H9 (cell line): ENCODE results near the gene DACH1. TPM values are rescaled to one million over a fixed set of nuclear protein-coding genes. Genes with fewer than 3 reads are reported as not detected.

ENCODE experiments used
- DNase-seq: peaks from one replicate; pipeline ENCODE4 v3.0.0-alpha.2; 2017
- H2AFZ ChIP-seq: one replicate; pipeline ENCODE4 v1.6.1; 2013; ENCODE audit warnings: mild to moderate bottlenecking, low read length, control low read depth, moderate library complexity
- H2AK5ac ChIP-seq: 2 replicates; pipeline ENCODE4 v1.6.1; 2013; ENCODE audit warnings: low read length, control low read depth, mixed read lengths; ENCODE audit not compliant: insufficient read length
- H2BK120ac ChIP-seq: one replicate; pipeline ENCODE4 v1.6.1; 2013; ENCODE audit warnings: low read depth, mild to moderate bottlenecking, low read length, control low read depth, inconsistent platforms; ENCODE audit not compliant: poor library complexity, severe bottlenecking
- H2BK12ac ChIP-seq: 2 replicates; pipeline ENCODE4 v1.6.1; 2013; ENCODE audit warnings: low read length, control low read depth, mixed read lengths, low read depth; ENCODE audit not compliant: insufficient read length
- H2BK15ac ChIP-seq: 2 replicates; pipeline ENCODE4 v1.6.1; 2013; ENCODE audit warnings: low read depth, low read length, control low read depth
- H2BK20ac ChIP-seq: one replicate; pipeline ENCODE4 v1.6.1; 2013; ENCODE audit warnings: low read depth, mild to moderate bottlenecking, low read length, control low read depth, inconsistent platforms; ENCODE audit not compliant: poor library complexity, severe bottlenecking
- H2BK5ac ChIP-seq: 2 replicates; pipeline ENCODE4 v1.6.1; 2013; ENCODE audit warnings: low read length, control low read depth, mixed read lengths; ENCODE audit not compliant: insufficient read length
- H3K14ac ChIP-seq: 2 replicates; pipeline ENCODE4 v1.6.1; 2013; ENCODE audit warnings: low read length, control low read depth; ENCODE audit not compliant: insufficient read depth
- H3K18ac ChIP-seq: 2 replicates; pipeline ENCODE4 v1.6.1; 2013; ENCODE audit warnings: low read depth, mild to moderate bottlenecking, mixed read lengths, low read length, control low read depth; ENCODE audit not compliant: insufficient read length
- H3K23ac ChIP-seq: 2 replicates; pipeline ENCODE4 v1.6.1; 2013; ENCODE audit warnings: low read length, control low read depth, mixed read lengths, low read depth; ENCODE audit not compliant: insufficient read length
- H3K23me2 ChIP-seq: 2 replicates; pipeline ENCODE4 v1.6.1; 2013; ENCODE audit warnings: low read depth, mild to moderate bottlenecking, mixed read lengths, low read length, control low read depth; ENCODE audit not compliant: insufficient read length, poor library complexity, severe bottlenecking
- H3K27ac ChIP-seq: 2 replicates; pipeline ENCODE4 v1.5.1; 2013; ENCODE audit warnings: low read length, control low read depth, mixed read lengths, low read depth; ENCODE audit not compliant: insufficient read length
- H3K27me3 ChIP-seq: 2 replicates; pipeline ENCODE4 v1.6.1; 2013; ENCODE audit warnings: low read length, control low read depth, inconsistent platforms; ENCODE audit not compliant: insufficient read depth
- H3K4ac ChIP-seq: 2 replicates; pipeline ENCODE4 v1.6.1; 2013; ENCODE audit warnings: low read depth, mild to moderate bottlenecking, control low read depth, inconsistent platforms, low read length, moderate library complexity
- H3K4me1 ChIP-seq: 2 replicates; pipeline ENCODE4 v1.6.1; 2013; ENCODE audit warnings: low read length, control low read depth, inconsistent platforms; ENCODE audit not compliant: insufficient read depth
- H3K4me2 ChIP-seq: 2 replicates; pipeline ENCODE4 v1.6.1; 2013; ENCODE audit warnings: low read length, control low read depth, mixed read lengths; ENCODE audit not compliant: insufficient read length, insufficient read depth
- H3K56ac ChIP-seq: 2 replicates; pipeline ENCODE4 v1.6.1; 2013; ENCODE audit warnings: low read depth, mild to moderate bottlenecking, mixed read lengths, low read length, control low read depth; ENCODE audit not compliant: insufficient read length
- H3K79me1 ChIP-seq: 2 replicates; pipeline ENCODE4 v1.6.1; 2013; ENCODE audit warnings: low read depth, mild to moderate bottlenecking, moderate library complexity, low read length, control low read depth, inconsistent platforms; ENCODE audit not compliant: insufficient read depth, poor library complexity, severe bottlenecking
- H3K79me2 ChIP-seq: 2 replicates; pipeline ENCODE4 v1.6.1; 2013; ENCODE audit warnings: low read length, control low read depth, inconsistent platforms; ENCODE audit not compliant: insufficient read depth
- H3K9ac ChIP-seq: 2 replicates; pipeline ENCODE4 v1.6.1; 2013; ENCODE audit warnings: low read length, control low read depth, mixed read lengths; ENCODE audit not compliant: insufficient read length; ENCODE audit errors: extremely low read depth
- H3K9me3 ChIP-seq: one replicate; pipeline ENCODE4 v1.6.1; 2013; ENCODE audit warnings: low read depth, low read length, inconsistent platforms; ENCODE audit not compliant: control insufficient read depth
- H3T11ph ChIP-seq: one replicate; pipeline ENCODE4 v1.6.1; 2013; ENCODE audit warnings: mild to moderate bottlenecking, low read length, control low read depth, inconsistent platforms
- H4K20me1 ChIP-seq: one replicate; pipeline ENCODE4 v1.6.1; 2013; ENCODE audit not compliant: control insufficient read depth, insufficient read length, insufficient read depth
- H4K5ac ChIP-seq: 2 replicates; pipeline ENCODE4 v1.6.1; 2013; ENCODE audit warnings: low read depth, mild to moderate bottlenecking, mixed read lengths, low read length, control low read depth; ENCODE audit not compliant: insufficient read length
- H4K8ac ChIP-seq: replicated peaks from 2 replicates; pipeline ENCODE4 v1.6.1; 2013; ENCODE audit warnings: low read length, control low read depth, mixed read lengths, low read depth; ENCODE audit not compliant: insufficient read length
- H4K91ac ChIP-seq: 2 replicates; pipeline ENCODE4 v1.6.1; 2013; ENCODE audit warnings: low read depth, mild to moderate bottlenecking, moderate library complexity, mixed read lengths, low read length, control low read depth; ENCODE audit not compliant: insufficient read length
- H3K27ac Mint-ChIP-seq, 3 experiments: 2 replicates in 2 of 3; 3 replicates in 1 of 3; pipeline ENCODE4 v1.8.0; 2020 to 2021; ENCODE audit warnings: mixed read lengths in 3 of 3, mild to moderate bottlenecking in 1 of 3, moderate library complexity in 1 of 3
- H3K27me3 Mint-ChIP-seq: 2 replicates; pipeline ENCODE4 v1.8.0; 2021; ENCODE audit warnings: low read depth, mild to moderate bottlenecking, moderate library complexity, mixed read lengths
- H3K36me3 Mint-ChIP-seq, 3 experiments: 2 replicates in 2 of 3; 3 replicates in 1 of 3; pipeline ENCODE4 v1.8.0; 2020 to 2021; ENCODE audit warnings: low read depth in 3 of 3, mixed read lengths in 3 of 3; ENCODE audit not compliant: insufficient read depth in 1 of 3
- H3K4me1 Mint-ChIP-seq, 2 experiments: 2 replicates each; pipeline ENCODE4 v1.8.0; 2020; ENCODE audit warnings: mixed read lengths in 2 of 2
- H3K4me3 Mint-ChIP-seq, 2 experiments: 2 replicates in 1 of 2; 3 replicates in 1 of 2; pipeline ENCODE4 v1.8.0; 2020 to 2021; ENCODE audit warnings: mild to moderate bottlenecking in 2 of 2, mixed read lengths in 2 of 2, moderate library complexity in 1 of 2
- H3K9me3 Mint-ChIP-seq, 2 experiments: 2 replicates in 1 of 2; 3 replicates in 1 of 2; pipeline ENCODE4 v1.8.0; 2020; ENCODE audit warnings: mild to moderate bottlenecking in 2 of 2, mixed read lengths in 2 of 2, moderate library complexity in 1 of 2
- CTCF ChIP-seq: fragments of 200-600 bp; sonication (generic); conservative IDR thresholded peaks from 3 replicates; pipeline ENCODE4 v1.8.0; 2021; ENCODE audit warnings: antibody characterized with exemption, mild to moderate bottlenecking
- WGBS: extraction: QIAGEN DNeasy Blood & Tissue Kit; methylation state at CpG from one replicate; pipeline ENCODE4 v1.1.7; 2013; ENCODE audit warnings: missing lambda C conversion rate, low lambda C conversion rate, mixed read lengths; ENCODE audit not compliant: insufficient read length; ENCODE audit errors: extremely low coverage; 5-methylcytosine and 5-hydroxymethylcytosine counted together
- total RNA-seq: library from RNA; stranded (reverse); gene quantifications from 2 replicates; pipeline ENCODE4 v1.2.1, GENCODE V29; 2021

The DACH1 gene
- total RNA-seq, 1 experiment from 2014 or later: not detected

GRCh38 chr13:71515744-71516038, 351.3 kb downstream of the DACH1 start:
- Mint-ChIP-seq H3K9me3 (no peaks in the 10 kb centered on the region), H3K27ac (no peak overlapping the region), H3K4me3 (no peak overlapping the region), H3K4me1 (no peaks in the 10 kb centered on the region), H3K27me3 (no peaks in the 10 kb centered on the region), H3K36me3 (no peaks in the 10 kb centered on the region)
- Histone ChIP-seq H2BK20ac (no peak overlapping the region), H3K23ac (no peak overlapping the region), H3K79me2 (no peaks in the 10 kb centered on the region), H4K5ac (no peak overlapping the region), H3K56ac (no peak overlapping the region), H3K79me1 (no peaks in the 10 kb centered on the region), H3K27ac (no peak overlapping the region), H3K4me2 (no peak overlapping the region), H2BK120ac (no peak overlapping the region), H2AFZ (no peak overlapping the region), H3K4ac (no peak overlapping the region), H3T11ph (no peak overlapping the region), H2BK12ac (no peak overlapping the region), H3K4me1 (no peaks in the 10 kb centered on the region), H2AK5ac (no peak overlapping the region), H3K18ac (no peak overlapping the region), H4K8ac (no peak overlapping the region), H3K27me3 (no peaks in the 10 kb centered on the region), H3K14ac (no peak overlapping the region), H2BK5ac (no peak overlapping the region), H3K23me2 (no peaks in the 10 kb centered on the region), H4K91ac (no peak overlapping the region), H2BK15ac (no peak overlapping the region), H3K9me3 (no peaks in the 10 kb centered on the region), H4K20me1 (no peaks in the 10 kb centered on the region), H3K9ac (no peak overlapping the region)
- WGBS: no CpG with 5 or more reads among the region's 4 CpGs
- TF ChIP-seq CTCF: no peak
- no peak for DNase-seq
